Upper lobe of right lung (tissue), 1 donor: ENCODE measurements around the gene HSD17B3. TPM values are rescaled to one million over a fixed set of nuclear protein-coding genes. Genes with fewer than 3 reads are reported as not detected.
A peak's percentile ranks its signal among the peaks of the same experiment; 100 is the strongest.

Source experiments
- ATAC-seq: fragments of 200-7000 bp; cut with Tn5 transposase; one replicate; pipeline ENCODE4 v1.9.1; 2020; ENCODE audit warnings: mild to moderate bottlenecking, moderate library complexity
- DNase-seq: peaks from one replicate; pipeline ENCODE4 v3.0.0-alpha.2; 2020
- H3K27ac ChIP-seq: fragments of 200-600 bp; one replicate; pipeline ENCODE4 v1.8.0; 2022
- H3K27me3 ChIP-seq: fragments of 200-600 bp; one replicate; pipeline ENCODE4 v1.8.0; 2022; ENCODE audit warnings: mild to moderate bottlenecking
- H3K36me3 ChIP-seq: fragments of 200-600 bp; one replicate; pipeline ENCODE4 v1.8.0; 2022
- H3K4me1 ChIP-seq: fragments of 200-600 bp; one replicate; pipeline ENCODE4 v1.8.0; 2022
- H3K4me3 ChIP-seq: fragments of 200-600 bp; one replicate; pipeline ENCODE4 v1.8.0; 2022; ENCODE audit warnings: mild to moderate bottlenecking
- H3K9me3 ChIP-seq: fragments of 200-600 bp; one replicate; pipeline ENCODE4 v1.8.0; 2022
- intact Hi-C: fragments of 100-400 bp; cut with DNase I; formaldehyde crosslinking; loops from one replicate; pipeline ENCODE4 v1.11.0; 2022
- total RNA-seq: library from RNA; stranded (reverse); fragmentation: NEBNext Ultra II Directional; extraction: Animal tissue kit (Norgen Biotek cat#: 25700); gene quantifications from one replicate; pipeline ENCODE4 v1.2.1, GENCODE V29; 2021
- TF ChIP-seq, protein P1 (sequence below): fragments of 200-600 bp; IDR thresholded peaks from one replicate; pipeline ENCODE4 v1.8.0; 2022; ENCODE audit warnings: antibody characterized with exemption
- donor health status: DM: no; HTN: yes; CAD: no; lungs with severe emphysema.

Gene HSD17B3
- total RNA-seq, 1 donor from 2014 or later, result 0.81 TPM

DNA sequence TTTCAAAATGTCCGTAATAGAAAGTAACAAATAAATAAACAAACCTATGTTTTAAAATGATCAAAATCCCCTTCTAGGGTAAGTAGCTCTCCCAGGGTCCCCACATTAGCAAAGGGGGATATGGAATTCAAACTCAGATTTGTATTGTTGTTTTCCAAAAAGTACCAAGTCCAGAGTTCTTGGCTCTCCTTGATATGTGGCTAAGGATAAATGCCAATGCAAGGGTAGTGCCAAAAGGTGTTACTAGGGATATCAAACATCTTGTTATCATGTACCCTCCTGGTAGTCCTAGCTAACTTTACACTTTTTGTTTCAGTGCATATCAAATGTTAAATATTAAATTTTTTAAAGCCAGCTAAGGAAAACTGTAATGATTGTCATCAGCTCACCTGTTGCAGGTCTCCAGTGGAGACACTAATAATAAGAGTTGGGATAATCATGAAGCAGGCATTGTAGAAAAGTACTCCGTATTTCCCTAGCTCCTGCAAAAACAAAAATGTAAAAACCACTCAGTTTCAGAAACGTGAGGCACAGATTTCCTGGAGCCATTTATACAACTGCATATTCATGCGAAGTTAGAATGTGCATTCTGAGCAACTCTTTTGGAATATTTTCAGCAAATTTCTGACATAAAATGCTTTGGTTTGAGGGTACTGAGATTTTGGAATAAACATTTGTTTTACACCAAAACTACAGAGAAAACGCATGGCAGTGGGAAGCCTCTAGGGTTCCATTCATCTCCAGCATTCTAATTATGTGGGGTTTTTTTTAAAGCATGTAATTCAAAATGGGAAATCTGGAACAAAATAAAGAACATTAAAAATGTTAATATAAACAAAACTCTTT, 41.8 kb upstream of the HSD17B3 start:
- no peaks in the 10 kb centered on the region for H3K27me3 ChIP-seq
- TF ChIP-seq, protein P1, sequence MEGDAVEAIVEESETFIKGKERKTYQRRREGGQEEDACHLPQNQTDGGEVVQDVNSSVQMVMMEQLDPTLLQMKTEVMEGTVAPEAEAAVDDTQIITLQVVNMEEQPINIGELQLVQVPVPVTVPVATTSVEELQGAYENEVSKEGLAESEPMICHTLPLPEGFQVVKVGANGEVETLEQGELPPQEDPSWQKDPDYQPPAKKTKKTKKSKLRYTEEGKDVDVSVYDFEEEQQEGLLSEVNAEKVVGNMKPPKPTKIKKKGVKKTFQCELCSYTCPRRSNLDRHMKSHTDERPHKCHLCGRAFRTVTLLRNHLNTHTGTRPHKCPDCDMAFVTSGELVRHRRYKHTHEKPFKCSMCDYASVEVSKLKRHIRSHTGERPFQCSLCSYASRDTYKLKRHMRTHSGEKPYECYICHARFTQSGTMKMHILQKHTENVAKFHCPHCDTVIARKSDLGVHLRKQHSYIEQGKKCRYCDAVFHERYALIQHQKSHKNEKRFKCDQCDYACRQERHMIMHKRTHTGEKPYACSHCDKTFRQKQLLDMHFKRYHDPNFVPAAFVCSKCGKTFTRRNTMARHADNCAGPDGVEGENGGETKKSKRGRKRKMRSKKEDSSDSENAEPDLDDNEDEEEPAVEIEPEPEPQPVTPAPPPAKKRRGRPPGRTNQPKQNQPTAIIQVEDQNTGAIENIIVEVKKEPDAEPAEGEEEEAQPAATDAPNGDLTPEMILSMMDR, result no peak
- no peaks in the 10 kb centered on the region for H3K9me3 ChIP-seq
- peak overlapping the region; percentile 34 for H3K27ac ChIP-seq
- no peaks in the 10 kb centered on the region for H3K36me3 ChIP-seq
- ATAC-seq (no peak), DNase-seq (no peak)
- intact Hi-C loops, result no loop called here
- peaks cover 9% of the 10 kb centered on the region for H3K4me1 ChIP-seq
- H3K4me3 ChIP-seq, result no peak overlapping the region

DNA sequence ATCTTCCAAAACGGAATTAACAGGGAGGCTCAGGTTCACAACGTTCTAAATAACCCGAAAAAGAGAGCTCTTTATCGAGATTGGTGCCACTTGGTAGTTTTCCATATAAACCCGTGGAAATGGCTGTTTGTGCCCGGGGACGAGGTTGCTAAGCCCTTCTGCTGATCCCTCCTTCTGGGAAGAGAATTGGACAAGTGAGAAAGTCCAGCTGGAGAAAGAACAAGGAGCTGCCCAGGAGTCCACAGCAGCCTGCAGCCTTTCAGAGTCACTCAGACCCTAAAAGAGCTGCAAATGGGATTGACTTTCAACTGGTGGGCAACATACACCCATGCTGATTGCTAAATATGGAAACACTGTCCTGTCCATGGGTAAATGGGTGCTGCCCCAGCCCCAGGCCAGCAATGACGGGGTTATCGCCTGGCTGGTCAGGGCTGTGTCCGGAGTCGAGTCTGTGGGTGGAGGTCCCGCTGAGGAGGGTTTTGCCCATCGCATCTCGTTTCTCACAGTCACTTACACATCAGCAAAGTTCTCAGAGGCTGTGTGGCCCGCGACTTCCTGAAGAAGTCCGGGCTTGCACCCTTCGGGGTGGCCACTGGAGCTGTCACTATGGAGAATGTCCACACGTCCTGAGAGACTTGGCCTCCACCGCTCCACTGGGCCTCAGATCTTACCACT, 40.7 kb upstream of the HSD17B3 start:
- TF ChIP-seq, protein P1, result no peak
- Histone ChIP-seq H3K36me3 (no peaks in the 10 kb centered on the region), H3K4me3 (no peak overlapping the region), H3K9me3 (no peaks in the 10 kb centered on the region), H3K27me3 (no peaks in the 10 kb centered on the region), H3K4me1 (peaks cover 9% of the 10 kb centered on the region), H3K27ac (peak overlapping the region; percentile 12)
- ATAC-seq (peak; percentile 13), DNase-seq (no peak)
- intact Hi-C loops, result no loop called here

DNA sequence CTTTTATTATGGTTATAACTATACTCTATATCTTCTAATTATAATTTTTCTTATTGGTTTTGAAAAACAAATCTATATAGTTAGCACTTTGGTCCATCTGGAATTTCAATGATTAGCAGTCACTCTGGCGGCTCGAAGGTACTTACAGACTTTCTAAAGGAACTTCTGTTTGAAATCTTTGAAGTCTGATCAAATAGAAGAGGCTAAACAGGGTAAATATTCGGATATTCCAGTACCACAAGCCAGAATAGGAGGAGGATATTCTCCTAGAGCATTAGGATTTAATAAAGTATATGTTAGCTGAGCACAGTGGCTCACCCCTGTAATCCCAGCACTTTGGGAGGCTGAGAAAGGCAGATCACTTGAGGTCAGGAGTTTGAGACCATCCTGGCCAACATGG, 38.7 kb upstream of the HSD17B3 start:
- intact Hi-C loops, result no loop called here
- TF ChIP-seq, protein P1, result no peak
- Histone ChIP-seq H3K9me3 (no peaks in the 10 kb centered on the region), H3K36me3 (no peaks in the 10 kb centered on the region), H3K4me3 (no peak overlapping the region), H3K4me1 (peaks cover 9% of the 10 kb centered on the region), H3K27ac (no peak overlapping the region), H3K27me3 (no peaks in the 10 kb centered on the region)
- DNase-seq (no peak), ATAC-seq (no peak)

DNA sequence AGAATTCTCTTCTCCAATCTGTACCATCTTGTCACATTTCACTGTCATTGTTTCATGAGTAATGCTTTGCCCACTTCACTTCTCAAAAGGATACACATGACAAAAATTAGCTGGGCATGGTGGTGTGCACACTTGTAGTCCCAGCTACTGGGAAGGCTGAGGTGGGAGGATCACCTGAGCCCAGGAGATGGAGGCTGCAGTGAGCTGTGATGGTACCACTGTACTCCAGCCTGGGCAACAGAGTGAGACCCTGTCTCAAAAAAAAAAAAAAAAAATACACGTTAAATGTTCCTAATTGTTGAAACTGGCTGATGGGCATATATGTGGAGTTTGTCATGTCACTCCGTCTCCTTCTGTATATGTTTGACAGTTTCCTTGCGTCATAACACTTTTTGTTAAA, 36.3 kb upstream of the HSD17B3 start:
- intact Hi-C loops, result no loop called here
- Histone ChIP-seq H3K4me1 (no peaks in the 10 kb centered on the region), H3K36me3 (peaks cover 9% of the 10 kb centered on the region), H3K9me3 (no peaks in the 10 kb centered on the region), H3K27ac (no peak overlapping the region), H3K27me3 (no peaks in the 10 kb centered on the region), H3K4me3 (no peak overlapping the region)
- DNase-seq (no peak), ATAC-seq (no peak)
- TF ChIP-seq, protein P1, result no peak

DNA sequence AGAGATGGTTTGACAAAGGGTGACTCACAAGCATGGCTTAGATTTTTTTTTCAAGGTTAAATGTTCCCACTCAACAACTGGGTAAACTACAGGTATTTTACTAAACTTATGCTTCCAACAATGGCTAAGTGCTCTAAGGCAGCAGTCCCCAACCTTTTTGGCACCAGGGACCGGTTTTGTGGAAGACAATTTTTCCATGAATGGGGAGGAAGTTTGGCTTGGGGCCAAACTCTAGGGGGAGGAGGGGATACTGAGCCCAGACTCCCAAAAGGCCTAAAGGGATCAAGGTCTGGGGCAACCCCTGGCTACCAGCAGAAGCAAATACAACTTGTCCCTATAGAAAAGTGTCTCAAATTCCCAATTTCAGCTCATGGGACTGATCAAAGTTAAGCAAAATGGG, 32.0 kb upstream of the HSD17B3 start:
- ATAC-seq, result no peak
- intact Hi-C loops, result no loop called here
- no peak overlapping the region for H3K27ac ChIP-seq
- H3K27me3 ChIP-seq, result no peaks in the 10 kb centered on the region
- no peaks in the 10 kb centered on the region for H3K4me1 ChIP-seq
- H3K36me3 ChIP-seq, result peaks cover 9% of the 10 kb centered on the region
- H3K4me3 ChIP-seq, result no peak overlapping the region
- no peak for DNase-seq
- TF ChIP-seq, protein P1, result no peak
- H3K9me3 ChIP-seq, result no peaks in the 10 kb centered on the region
